ENCODE measurements around the gene BSG.

DNA sequence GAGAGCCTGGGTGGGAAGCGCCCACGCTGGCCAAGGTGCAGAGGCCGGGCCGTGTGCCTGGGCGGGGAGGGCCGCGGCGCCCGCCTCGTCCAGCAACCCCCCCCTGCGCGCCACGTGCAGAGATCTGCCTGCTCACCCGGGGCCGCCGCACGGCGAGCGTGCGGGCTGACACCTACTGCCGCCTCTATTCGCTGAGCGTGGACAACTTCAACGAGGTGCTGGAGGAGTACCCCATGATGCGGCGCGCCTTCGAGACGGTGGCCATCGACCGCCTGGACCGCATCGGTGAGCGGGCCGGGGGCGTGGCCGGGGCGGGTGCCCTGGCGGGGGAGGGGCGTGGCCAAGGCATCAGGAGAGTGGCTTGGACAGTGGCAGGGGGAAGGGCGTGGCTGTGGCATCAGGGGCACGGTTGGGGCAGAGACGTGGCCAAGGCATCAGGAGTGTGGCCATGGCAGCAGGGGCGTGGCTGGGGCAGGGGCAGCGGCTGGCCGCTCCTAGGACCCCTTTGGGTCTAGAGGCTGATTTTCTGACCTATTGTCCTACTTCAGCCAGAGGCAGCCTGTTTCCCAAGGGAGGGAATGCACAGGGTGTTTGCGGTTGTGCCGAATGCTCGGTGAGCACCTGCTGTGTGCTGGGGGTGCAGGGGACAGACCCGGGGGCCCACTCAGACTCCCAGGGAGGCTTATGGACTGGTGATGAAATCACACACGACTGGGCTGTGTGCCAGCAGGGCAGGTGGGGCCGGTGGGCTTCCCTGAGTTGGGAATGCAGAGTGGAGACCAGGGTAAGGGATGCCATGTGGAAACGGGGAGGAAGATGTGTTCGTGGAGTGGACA, 41.6 kb downstream of the BSG start:
- TF ChIP-seq, protein P1, sequence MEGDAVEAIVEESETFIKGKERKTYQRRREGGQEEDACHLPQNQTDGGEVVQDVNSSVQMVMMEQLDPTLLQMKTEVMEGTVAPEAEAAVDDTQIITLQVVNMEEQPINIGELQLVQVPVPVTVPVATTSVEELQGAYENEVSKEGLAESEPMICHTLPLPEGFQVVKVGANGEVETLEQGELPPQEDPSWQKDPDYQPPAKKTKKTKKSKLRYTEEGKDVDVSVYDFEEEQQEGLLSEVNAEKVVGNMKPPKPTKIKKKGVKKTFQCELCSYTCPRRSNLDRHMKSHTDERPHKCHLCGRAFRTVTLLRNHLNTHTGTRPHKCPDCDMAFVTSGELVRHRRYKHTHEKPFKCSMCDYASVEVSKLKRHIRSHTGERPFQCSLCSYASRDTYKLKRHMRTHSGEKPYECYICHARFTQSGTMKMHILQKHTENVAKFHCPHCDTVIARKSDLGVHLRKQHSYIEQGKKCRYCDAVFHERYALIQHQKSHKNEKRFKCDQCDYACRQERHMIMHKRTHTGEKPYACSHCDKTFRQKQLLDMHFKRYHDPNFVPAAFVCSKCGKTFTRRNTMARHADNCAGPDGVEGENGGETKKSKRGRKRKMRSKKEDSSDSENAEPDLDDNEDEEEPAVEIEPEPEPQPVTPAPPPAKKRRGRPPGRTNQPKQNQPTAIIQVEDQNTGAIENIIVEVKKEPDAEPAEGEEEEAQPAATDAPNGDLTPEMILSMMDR (conservative IDR thresholded peaks at IDR 0.05; ENCODE audit: low read length): no peak
- TF ChIP-seq EZH2phosphoT487 (IDR thresholded peaks at IDR 0.05; ENCODE audit: borderline replicate concordance): no peak

Data from Loucy (cell line).